Measurements from ENCODE around the gene HBA1.
"Not testable (repeated sequence)": the region's sequence is repeated elsewhere in the genome, so short reads cannot be mapped to it uniquely, and the experiment has no call there.

The HBA1 gene

GRCh38 chr16:142405-142967 lies 34.0 kb upstream of the HBA1 start:
- H3K27ac ChIP-seq = no peak overlapping the region
- no peak for TF ChIP-seq CTCF (conservative IDR thresholded peaks at IDR 0.05)

GRCh38 chr16:143047-143446 lies 33.4 kb upstream of the HBA1 start:
- H3K27ac ChIP-seq = no peak overlapping the region
- TF ChIP-seq ZFX (IDR thresholded peaks at IDR 0.05) = no peak
- no peak for TF ChIP-seq CTCF (conservative IDR thresholded peaks at IDR 0.05)

GRCh38 chr16:143456-143855 lies 33.0 kb upstream of the HBA1 start:
- H3K27ac ChIP-seq = no peak overlapping the region
- TF ChIP-seq ZFX (IDR thresholded peaks at IDR 0.05) (no peak), CTCF (conservative IDR thresholded peaks at IDR 0.05) (no peak)

GRCh38 chr16:144797-145252 lies 31.7 kb upstream of the HBA1 start:
- no peak overlapping the region for H3K27ac ChIP-seq
- TF ChIP-seq ZFX (IDR thresholded peaks at IDR 0.05) = no peak
- no peak for TF ChIP-seq CTCF (conservative IDR thresholded peaks at IDR 0.05)

- H3K27ac ChIP-seq = no peak overlapping the region
- no peak for TF ChIP-seq CTCF (conservative IDR thresholded peaks at IDR 0.05)
- TF ChIP-seq ZFX (IDR thresholded peaks at IDR 0.05) = no peak
These were observed 29.8 kb upstream of the HBA1 start for GRCh38 chr16:146646-147045.

- no peak overlapping the region for H3K27ac ChIP-seq
- TF ChIP-seq ZFX (IDR thresholded peaks at IDR 0.05) = no peak
- TF ChIP-seq CTCF (conservative IDR thresholded peaks at IDR 0.05) = no peak
These were observed 27.3 kb upstream of the HBA1 start for GRCh38 chr16:149024-149660.

- TF ChIP-seq CTCF (conservative IDR thresholded peaks at IDR 0.05) (no peak), ZFX (IDR thresholded peaks at IDR 0.05) (no peak)
- no peak within 1 kb of the TSS for H3K27ac ChIP-seq
These were observed 24.0 kb upstream of the HBA1 start, which contains the start of gene HBZ for GRCh38 chr16:152141-153128. Gene HBZ (plus strand): TSS chr16:152644. CDS start chr16:152910, 266 bp downstream.

- H3K27ac ChIP-seq = not testable (repeated sequence)
These were observed 23.4 kb upstream of the HBA1 start for GRCh38 chr16:153129-153521.

GRCh38 chr16:153550-154216 lies 22.8 kb upstream of the HBA1 start:
- H3K27ac ChIP-seq = not testable (repeated sequence)

Data from C4-2B (cell line).